GM10266 (cell line): ENCODE results near the gene KLHDC8A.

ENCODE experiments used
- DNase-seq: peaks from one replicate; pipeline ENCODE4 v3.0.0; 2012; ENCODE audit errors: extremely low spot score
- CTCF ChIP-seq: IDR thresholded peaks from 2 replicates; pipeline ENCODE4 v1.5.1; 2012; ENCODE audit warnings: mild to moderate bottlenecking, low read depth; ENCODE audit not compliant: control insufficient read depth, insufficient read depth; ENCODE audit errors: missing control alignments

KLHDC8A gene

GRCh38 chr1:205306929-205307566 is 49.7 kb downstream of the KLHDC8A start:
- DNase-seq = no peak
- TF ChIP-seq CTCF = no peak

DNA sequence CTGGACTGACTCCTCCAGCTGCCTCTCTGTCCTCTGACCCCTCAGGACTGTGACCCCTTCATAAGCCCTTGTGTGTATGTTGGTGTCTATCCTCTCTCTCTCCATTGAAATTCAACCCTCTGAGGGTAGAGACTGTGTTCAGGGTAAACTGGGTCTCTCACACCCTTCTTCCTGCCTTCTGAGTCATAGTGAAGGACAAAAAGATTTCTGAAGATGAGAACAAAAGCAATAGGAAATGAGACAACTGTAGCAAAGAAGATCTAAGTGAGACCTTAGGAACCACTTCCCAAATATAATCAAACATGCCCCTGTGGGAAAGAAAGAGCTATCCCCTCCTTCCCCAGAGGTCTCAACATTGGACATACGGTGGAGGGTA is 52.0 kb downstream of the KLHDC8A start:
- no peak for DNase-seq
- no peak for TF ChIP-seq CTCF

DNA sequence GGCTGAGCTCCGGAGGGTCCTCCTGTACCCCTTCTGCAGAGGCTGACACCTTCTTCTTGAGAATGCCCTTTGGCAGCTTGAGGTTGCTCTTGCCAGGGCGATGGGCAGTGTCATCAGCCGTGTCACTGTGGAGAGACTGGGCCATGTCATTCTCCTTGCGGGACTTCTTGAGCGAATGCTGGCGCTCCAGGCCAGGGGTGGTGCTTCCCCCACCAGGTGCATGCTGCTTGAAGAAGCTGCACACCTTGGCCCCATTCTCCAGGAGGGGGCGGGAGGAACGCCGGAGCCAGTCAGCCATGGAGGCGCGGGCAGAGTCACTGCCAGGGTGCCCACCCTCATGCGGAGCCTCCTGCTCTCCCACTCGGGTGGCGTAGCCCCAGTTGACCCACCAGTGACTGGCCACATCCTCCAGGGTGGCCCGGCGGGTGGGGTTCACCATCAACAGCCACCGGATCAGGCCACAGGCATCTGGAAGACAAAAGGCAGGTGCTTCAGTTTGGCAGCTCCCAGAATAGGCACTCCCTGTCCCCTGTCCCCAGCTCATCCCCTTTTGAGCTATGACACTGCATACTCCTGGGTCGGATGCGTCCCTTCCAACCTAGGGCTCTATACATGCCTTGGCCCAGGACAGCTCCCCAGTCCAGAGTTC is 52.6 kb downstream of the KLHDC8A start:
- DNase-seq = no peak
- no peak for TF ChIP-seq CTCF

- no peak for TF ChIP-seq CTCF
- no peak for DNase-seq
Measured at GRCh38 chr1:205303247-205303888, 53.4 kb downstream of the KLHDC8A start.

GRCh38 chr1:205301842-205302588 is 54.7 kb downstream of the KLHDC8A start:
- TF ChIP-seq CTCF = no peak
- no peak for DNase-seq

GRCh38 chr1:205301205-205301821 is 55.4 kb downstream of the KLHDC8A start:
- no peak for DNase-seq

More at GRCh38 chr1:205301205-205301821, 55.4 kb downstream of the KLHDC8A start:
- no peak for TF ChIP-seq CTCF
